HG02885 (cell line): ENCODE data around the gene SEMA5A.
A peak's percentile ranks its signal among the peaks of the same experiment; 100 is the strongest.

Experiments
- ATAC-seq: cut with Tn5 transposase; IDR thresholded peaks from one replicate; pipeline ENCODE4 v1.9.1; 2021; ENCODE audit warnings: mild to moderate bottlenecking; ENCODE audit not compliant: unreplicated experiment, poor library complexity

SEMA5A gene

GRCh38 chr5:9151684-9152427 lies 394.0 kb downstream of the SEMA5A start:
- ATAC-seq = no peak

DNA sequence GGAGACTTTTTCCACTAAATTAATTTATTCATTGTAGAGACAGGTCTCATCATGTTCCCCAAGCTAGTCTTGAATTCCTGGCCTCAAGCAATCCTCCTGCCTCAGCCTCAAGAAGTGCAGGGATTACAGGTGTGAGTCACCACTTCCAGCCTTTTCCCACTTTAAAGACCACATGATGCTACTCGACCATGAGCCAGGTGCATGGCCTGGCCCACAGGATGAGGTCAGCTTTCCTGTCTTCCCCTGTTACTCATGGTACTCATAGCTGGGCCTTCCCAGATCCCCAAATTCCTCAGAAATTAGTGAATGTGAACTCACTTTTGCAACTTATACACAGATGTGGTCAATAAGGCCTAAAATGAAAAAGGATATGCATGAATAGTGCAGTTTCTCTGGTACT lies 395.9 kb downstream of the SEMA5A start:
- no peak for ATAC-seq

GRCh38 chr5:9148242-9148641 lies 397.6 kb downstream of the SEMA5A start:
- no peak for ATAC-seq

GRCh38 chr5:9140711-9141110 lies 405.2 kb downstream of the SEMA5A start:
- no peak for ATAC-seq

GRCh38 chr5:9140202-9140601 lies 405.7 kb downstream of the SEMA5A start:
- no peak for ATAC-seq

DNA sequence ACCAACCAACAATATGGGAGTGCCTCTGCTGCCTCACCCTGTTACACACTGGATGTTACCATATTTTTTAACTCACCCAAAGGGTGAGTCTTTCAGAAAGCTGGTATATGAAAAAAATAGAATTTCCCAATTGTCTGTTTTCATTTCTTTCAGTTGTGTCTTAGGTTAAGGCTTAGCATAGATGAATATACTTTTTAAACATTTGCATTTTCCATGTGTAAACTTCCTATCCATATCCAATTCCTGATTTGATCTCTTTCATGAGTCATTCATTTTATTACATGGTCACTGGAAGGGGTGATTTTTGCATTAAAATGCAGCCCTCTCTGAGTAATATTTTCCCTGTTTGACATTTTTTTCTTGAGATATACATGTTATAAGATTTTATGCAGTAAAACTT lies 406.5 kb downstream of the SEMA5A start:
- no peak for ATAC-seq

DNA sequence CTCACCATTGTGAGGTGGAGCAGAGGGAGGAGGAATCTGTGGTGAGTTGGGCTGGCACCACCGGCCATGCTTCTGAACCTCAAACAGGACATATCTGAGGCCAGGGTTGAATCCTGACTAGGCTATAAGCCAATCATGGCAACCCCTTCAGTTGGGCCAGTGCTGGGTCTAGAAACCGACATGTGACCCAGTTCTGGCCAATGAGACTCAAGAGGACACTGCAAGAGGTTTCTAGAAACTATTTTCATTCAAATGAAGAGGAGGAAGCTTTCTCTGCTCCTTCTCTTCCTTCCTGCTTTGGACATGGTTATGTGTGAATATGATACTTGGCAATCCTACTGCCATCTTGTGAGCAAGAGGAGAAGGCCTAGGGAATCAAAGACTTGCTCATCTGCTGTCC lies 417.7 kb downstream of the SEMA5A start:
- no peak for ATAC-seq

DNA sequence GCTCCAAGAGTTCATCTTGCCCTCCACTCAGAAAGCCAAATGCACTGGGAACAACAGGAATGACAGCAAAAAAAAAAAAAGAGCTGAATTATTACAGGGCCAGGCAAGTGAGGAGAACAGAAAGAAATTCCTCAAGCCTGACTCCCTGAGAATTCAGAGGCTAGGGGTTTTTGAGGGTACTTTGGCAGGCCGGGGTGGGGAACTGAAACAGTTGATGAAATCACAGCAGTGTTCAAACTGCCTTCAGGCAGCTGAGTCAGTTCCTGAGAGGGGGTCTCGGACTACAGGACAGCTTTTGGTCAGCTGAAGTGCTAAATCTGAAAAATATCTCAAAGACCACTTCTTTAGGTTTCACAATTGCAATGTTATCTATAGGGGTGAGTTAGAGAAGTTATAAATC lies 419.4 kb downstream of the SEMA5A start:
- no peak for ATAC-seq

GRCh38 chr5:9125852-9126251 lies 420.0 kb downstream of the SEMA5A start:
- peak; percentile 93 for ATAC-seq

- no peak for ATAC-seq
These were observed 421.0 kb downstream of the SEMA5A start for GRCh38 chr5:9124838-9125237.

DNA sequence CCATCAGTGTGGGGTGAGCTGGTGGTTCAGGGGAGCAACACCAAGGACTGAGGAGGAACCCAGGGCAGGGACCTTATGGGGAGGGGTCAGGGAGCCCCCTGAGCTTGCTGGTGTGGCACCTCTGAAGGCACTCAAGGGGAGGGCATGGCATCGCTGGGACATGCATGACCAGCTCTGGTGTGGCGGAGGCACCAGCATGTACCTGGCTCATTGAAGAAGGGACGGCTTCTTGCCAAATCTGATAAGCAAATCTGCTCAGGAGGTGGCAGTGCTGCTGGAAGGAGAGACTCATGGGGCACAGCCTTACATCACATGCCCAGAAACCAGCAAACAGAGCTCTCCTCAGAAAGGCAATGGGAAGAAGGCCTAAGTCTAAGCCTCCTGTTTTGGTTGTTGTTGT lies 421.8 kb downstream of the SEMA5A start:
- ATAC-seq = no peak

DNA sequence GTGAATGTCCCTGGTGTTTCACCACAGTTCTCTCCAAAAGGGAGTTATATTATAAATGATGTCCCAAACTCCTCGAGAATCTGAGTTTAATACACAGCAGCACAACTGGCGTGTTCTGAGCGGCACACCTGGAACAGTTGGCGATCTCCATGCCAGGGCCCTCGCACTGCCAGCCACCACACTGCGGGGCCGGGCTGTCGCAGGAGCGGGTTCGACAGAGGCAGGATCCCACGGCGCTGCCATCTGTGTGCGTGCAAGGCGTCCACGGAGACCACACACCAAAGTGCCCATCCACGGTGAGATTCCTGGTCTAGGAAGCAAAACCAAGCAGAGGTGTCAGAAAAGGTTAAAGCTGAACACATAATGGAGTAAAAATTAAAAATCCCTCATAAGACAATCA lies 423.3 kb downstream of the SEMA5A start:
- no peak for ATAC-seq

DNA sequence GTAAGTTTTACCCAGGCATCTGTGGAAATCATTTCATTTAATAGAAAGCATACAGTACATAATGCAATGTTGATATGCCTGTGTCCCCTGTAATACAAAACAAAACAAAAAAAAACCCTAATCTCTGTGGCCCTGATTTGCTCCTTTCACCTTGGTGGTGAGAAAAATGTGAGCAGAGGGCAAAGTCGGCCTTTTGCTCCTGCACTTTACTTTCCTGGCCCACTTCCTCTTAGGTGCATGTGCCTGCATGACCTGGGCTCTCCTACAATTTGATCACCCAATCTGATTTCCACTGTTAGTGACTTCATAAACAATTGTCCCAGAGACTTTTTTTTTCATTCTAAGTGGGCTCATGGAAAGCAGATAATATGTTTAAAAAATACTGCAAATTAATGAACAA lies 424.3 kb downstream of the SEMA5A start:
- ATAC-seq = no peak

DNA sequence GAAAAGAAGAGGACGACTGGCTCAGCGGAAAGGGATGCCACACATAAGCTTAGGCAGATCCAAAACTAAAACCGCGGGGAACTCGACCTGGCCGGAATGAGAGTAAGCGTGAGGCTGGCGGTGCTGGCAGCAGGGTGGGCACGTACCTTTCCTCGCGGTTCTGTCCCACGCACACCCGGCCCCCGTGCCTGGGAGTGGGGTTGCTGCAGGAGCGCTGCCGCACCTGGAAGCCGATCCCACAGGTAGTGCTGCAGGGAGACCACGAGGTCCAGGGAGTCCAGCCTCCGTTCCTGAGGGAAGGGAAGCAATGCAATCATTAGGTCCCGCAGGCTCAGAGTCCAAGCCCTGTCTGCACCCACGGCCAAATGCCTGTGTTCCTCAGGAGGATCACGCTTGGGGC lies 427.0 kb downstream of the SEMA5A start:
- ATAC-seq = no peak

- ATAC-seq = no peak
These were observed 430.8 kb downstream of the SEMA5A start for GRCh38 chr5:9115093-9115492.

- no peak for ATAC-seq
These were observed 433.2 kb downstream of the SEMA5A start for GRCh38 chr5:9112520-9113291.

GRCh38 chr5:9108162-9108561 lies 437.7 kb downstream of the SEMA5A start:
- ATAC-seq = no peak

- no peak for ATAC-seq
These were observed 440.0 kb downstream of the SEMA5A start for GRCh38 chr5:9105851-9106250.

- no peak for ATAC-seq
These were observed 441.1 kb downstream of the SEMA5A start for GRCh38 chr5:9104571-9105339.

- ATAC-seq = no peak
These were observed 442.6 kb downstream of the SEMA5A start for GRCh38 chr5:9103290-9103689.

DNA sequence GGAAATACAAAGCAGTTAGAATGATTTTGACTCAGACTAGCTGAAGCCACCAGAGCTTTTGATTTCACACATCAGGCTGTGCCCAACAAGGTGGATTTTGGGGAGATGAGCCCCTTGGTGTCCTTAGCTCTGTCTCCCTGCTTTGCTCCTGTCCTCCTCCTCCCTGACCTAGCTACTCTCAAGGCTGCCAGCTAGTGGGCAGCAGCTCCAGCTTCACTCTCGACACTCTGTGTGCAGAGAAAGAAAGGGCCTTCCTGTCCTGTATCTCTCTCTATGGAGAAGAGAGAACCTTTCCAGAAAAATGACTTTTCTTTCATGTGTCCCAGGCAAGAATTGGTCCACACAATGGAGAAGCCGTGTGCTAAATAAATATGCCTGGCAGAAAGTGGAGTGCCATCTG lies 446.2 kb downstream of the SEMA5A start:
- ATAC-seq = no peak
